ENCODE measurements around the gene TSFM. TPM values are rescaled to one million over a fixed set of nuclear protein-coding genes. Genes with fewer than 3 reads are reported as not detected.

TSFM gene
- total RNA-seq, 1 experiment from 2014 or later: 73.7 TPM

- DNase-seq (ENCODE audit: low spot score): peak; percentile 51
- in situ Hi-C loops (cut with HindIII; ENCODE audit: low sequenced_read_pairs): no loop called here
Measured at GRCh38 chr12:57759360-57759980, 23.1 kb upstream of the TSFM start.

GRCh38 chr12:57760347-57760982 lies 22.1 kb upstream of the TSFM start:
- DNase-seq (ENCODE audit: low spot score): no peak
- in situ Hi-C loops (cut with HindIII; ENCODE audit: low sequenced_read_pairs): no loop called here

- in situ Hi-C loops (cut with HindIII; ENCODE audit: low sequenced_read_pairs): no loop called here
- no peak for DNase-seq (ENCODE audit: low spot score)
Measured at GRCh38 chr12:57761391-57761998, 21.1 kb upstream of the TSFM start.

DNA sequence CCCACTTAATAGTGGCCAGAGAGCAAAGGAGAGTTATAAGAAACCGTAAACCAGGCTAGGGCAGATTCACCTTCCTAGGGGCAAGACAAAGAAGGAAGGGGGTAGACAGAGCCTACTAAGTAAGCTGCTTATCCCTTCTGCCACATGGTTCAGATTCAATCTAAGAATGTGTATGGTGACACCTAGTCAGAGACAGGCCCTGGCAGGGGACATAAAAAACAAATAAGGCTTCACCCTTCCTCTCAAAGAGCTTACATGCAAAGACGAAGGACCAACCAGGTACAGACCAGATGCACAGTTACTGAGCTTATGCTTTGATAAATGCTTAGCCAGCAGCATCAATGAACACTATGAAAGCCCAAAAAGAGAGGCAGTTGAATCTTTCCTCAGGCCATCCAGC lies 20.1 kb upstream of the TSFM start:
- in situ Hi-C loops (cut with HindIII; ENCODE audit: low sequenced_read_pairs): no loop called here
- DNase-seq (ENCODE audit: low spot score): no peak

- DNase-seq (ENCODE audit: low spot score): no peak
- in situ Hi-C loops (cut with HindIII; ENCODE audit: low sequenced_read_pairs): no loop called here
Measured at GRCh38 chr12:57763881-57764661, 18.5 kb upstream of the TSFM start.

GRCh38 chr12:57764662-57765002 lies 18.0 kb upstream of the TSFM start:
- no peak for DNase-seq (ENCODE audit: low spot score)
- in situ Hi-C loops (cut with HindIII; ENCODE audit: low sequenced_read_pairs): no loop called here

DNA sequence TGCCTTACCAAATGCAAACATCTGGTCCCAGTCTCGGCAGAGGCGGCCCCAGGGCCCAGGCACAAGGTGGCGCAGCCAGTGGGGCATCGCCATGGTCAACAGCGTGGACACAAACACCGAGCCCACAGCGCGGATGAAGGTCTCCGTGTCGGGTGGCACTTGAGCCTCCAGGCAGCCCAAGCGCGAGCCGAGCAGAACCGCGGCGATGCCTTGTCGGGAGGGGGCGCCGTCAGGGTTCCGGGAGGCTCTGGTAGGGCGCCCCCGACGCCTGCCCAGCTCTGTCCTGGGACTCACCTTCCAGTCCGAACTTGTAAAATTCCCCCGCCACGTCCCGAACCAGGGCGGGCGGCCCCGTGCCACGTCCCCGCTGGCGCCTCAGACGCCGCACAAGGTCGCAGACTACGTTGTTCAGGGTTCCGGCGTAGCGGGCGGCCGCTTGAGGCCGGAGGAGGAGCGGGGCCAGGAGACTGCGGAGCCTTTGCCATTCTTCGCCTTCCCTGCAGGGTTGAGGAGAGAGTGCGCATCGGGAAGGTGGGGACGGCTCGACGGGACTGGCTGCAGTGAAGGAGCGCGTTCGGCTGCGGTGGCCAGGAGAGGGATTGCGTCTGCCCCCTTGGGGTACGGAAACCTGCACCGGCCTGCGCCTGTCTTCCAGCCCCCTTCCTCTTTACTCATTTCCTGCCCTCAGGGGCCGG lies 17.4 kb upstream of the TSFM start:
- in situ Hi-C loops (cut with HindIII; ENCODE audit: low sequenced_read_pairs): no loop called here
- no peak for DNase-seq (ENCODE audit: low spot score)

GRCh38 chr12:57765698-57766463 lies 16.7 kb upstream of the TSFM start:
- no peak for DNase-seq (ENCODE audit: low spot score)
- in situ Hi-C loops (cut with HindIII; ENCODE audit: low sequenced_read_pairs): no loop called here

DNA sequence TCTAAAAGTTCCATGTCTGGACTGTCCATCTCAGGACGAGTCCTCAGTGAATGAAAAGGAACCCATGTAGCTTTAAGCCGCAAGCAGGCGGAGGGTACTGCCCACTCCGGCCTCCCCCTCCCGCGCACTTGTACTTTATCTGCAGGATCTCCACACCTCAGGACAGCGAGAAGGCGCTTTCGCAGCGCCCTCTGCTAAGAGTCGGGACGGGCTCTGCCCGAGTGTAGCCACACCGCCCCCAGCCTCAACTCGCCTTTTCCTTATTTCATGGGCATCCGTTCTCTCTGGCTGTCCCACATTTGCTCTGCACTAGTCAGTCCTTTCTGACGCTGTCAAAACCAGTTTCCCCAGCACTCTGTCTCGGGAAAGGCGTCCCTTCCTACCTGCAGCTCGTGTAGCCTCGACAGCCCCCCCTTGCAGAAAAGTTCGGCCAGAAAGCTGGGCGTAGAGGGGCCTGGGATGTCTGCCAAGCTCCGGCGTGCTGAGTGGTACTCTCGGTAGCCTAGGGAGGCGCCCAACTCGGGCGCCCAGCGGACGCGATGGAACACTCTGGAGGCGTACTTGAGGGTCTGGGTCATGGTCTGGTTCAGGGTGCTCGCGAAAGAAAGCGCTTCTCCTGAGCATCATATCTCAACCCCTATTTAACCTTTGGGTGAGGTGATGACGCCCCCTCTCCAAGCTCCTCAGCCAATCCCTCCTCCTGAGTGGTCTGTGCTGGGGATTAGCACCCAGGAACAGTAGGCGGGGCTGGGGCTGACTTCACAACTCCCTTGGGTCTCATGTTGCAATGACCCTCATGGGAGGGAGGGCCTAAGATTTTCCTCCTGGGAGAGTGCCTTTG lies 15.9 kb upstream of the TSFM start, which contains the start of gene CYP27B1:
TSS of gene CYP27B1 (minus strand) at position 615 of the 841 bp plus-strand sequence. CDS start at position 578, 37 bp downstream.
- DNase-seq (ENCODE audit: low spot score): no peak
- in situ Hi-C loops (cut with HindIII; ENCODE audit: low sequenced_read_pairs): no loop called here

DNA sequence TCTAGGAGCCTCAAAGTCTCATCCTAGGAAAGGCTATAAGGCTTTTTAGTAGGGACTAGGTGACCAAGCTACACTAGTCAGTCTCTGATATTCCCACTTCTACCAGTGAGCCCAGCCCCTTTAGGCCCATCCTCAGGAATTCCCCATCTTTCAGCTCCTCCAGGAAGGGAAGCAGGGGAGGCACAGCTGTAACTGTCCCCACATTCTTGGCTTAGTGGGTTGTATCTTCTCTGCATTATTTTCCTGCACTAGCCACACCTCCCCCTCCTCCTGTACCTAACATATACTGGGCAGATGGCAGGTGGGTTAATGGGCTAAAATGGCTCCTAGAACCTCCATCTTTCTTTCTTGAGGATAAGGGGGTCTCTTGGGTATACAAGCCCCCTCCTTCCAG lies 15.3 kb upstream of the TSFM start:
- DNase-seq (ENCODE audit: low spot score): no peak
- in situ Hi-C loops (cut with HindIII; ENCODE audit: low sequenced_read_pairs): no loop called here

GRCh38 chr12:57767876-57768275 lies 14.7 kb upstream of the TSFM start:
- DNase-seq (ENCODE audit: low spot score): no peak
- in situ Hi-C loops (cut with HindIII; ENCODE audit: low sequenced_read_pairs): no loop called here

DNA sequence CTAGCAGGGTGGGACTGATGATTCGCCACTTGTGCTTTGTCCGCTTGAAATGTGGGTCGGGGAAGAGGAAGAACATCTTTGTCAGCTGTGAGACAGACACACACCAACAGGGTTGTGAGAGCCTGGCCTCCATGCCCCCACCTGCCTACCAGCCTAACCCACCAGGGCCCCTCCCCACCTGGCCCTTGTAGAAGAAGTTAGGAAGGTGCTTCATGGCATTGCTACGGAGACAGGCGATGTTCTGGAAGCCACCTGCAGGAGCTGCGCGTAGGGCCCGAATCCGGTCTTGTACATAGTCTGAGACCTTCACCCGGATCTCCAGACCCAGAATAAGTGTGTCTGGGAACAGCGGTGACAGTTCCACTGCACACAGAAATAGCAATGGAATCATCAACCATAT lies 13.0 kb upstream of the TSFM start:
- no peak for DNase-seq (ENCODE audit: low spot score)
- in situ Hi-C loops (cut with HindIII; ENCODE audit: low sequenced_read_pairs): no loop called here

DNA sequence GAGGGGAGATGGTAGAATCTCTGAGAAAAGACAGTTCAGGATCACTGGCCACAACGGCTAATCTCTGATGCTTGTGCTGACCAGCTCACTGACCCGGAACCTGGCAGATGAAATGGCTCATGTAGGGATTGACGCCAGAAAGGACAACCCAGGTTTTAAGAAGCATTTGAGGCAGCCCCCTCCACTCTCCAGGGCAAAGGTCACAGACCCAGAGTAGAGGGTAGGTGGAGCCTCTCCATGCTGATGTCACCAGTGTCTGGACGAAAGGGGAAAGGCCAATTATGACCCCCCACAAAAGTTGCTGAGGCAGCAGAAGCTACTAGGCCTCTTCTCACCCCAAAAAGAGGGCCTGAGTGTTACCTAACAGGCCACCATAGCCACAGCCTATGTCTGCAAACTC lies 11.9 kb upstream of the TSFM start:
- no peak for DNase-seq (ENCODE audit: low spot score)
- in situ Hi-C loops (cut with HindIII; ENCODE audit: low sequenced_read_pairs): no loop called here

GRCh38 chr12:57771236-57771872 lies 11.2 kb upstream of the TSFM start:
- in situ Hi-C loops (cut with HindIII; ENCODE audit: low sequenced_read_pairs): no loop called here
- peak; percentile 82 for DNase-seq (ENCODE audit: low spot score)

GRCh38 chr12:57771873-57772428 lies 10.6 kb upstream of the TSFM start, which contains the start of gene METTL1:
METTL1 (minus strand) TSS chr12:57772105; CDS start chr12:57772083, 22 bp downstream.
- in situ Hi-C loops (cut with HindIII; ENCODE audit: low sequenced_read_pairs): no loop called here
- peak; percentile 97 for DNase-seq (ENCODE audit: low spot score)

- DNase-seq (ENCODE audit: low spot score): peak; percentile 65
- in situ Hi-C loops (cut with HindIII; ENCODE audit: low sequenced_read_pairs): no loop called here
Measured at GRCh38 chr12:57772429-57773322, 9.9 kb upstream of the TSFM start, which contains the start of gene EEF1AKMT3. EEF1AKMT3 (plus strand) TSS chr12:57772614; CDS start chr12:57772725, 111 bp downstream.
